Effector memory CD4-positive, alpha-beta T cell (primary cell): ENCODE data around the gene IFNA4.
"Not testable (repeated sequence)": the region's sequence is repeated elsewhere in the genome, so short reads cannot be mapped to it uniquely, and the experiment has no call there.

Experiments used
- DNase-seq, 3 donors: peaks; one replicate each; pipeline ENCODE4 v3.0.0-alpha.2; 2020
- H3K27ac ChIP-seq: 2 replicates; pipeline ENCODE4 v1.7.0; 2013; ENCODE audit warnings: mild to moderate bottlenecking, low read length, moderate library complexity; ENCODE audit not compliant: insufficient read depth, poor library complexity, severe bottlenecking
- H3K27me3 ChIP-seq: replicated peaks from 2 replicates; pipeline ENCODE4 v1.7.0; 2013; ENCODE audit warnings: mild to moderate bottlenecking, low read length; ENCODE audit not compliant: insufficient read depth, control insufficient read depth, poor library complexity, severe bottlenecking
- H3K36me3 ChIP-seq: 2 replicates; pipeline ENCODE4 v1.7.0; 2013; ENCODE audit warnings: mild to moderate bottlenecking, low read length, moderate library complexity; ENCODE audit not compliant: control insufficient read depth, insufficient read depth
- H3K4me1 ChIP-seq: 2 replicates; pipeline ENCODE4 v1.7.0; 2013; ENCODE audit warnings: low read length, mild to moderate bottlenecking; ENCODE audit not compliant: control insufficient read depth, insufficient read depth, poor library complexity, severe bottlenecking
- H3K4me3 ChIP-seq: 2 replicates; pipeline ENCODE4 v1.7.0; 2013; ENCODE audit warnings: low read length, low read depth, mild to moderate bottlenecking; ENCODE audit not compliant: insufficient read depth, poor library complexity, severe bottlenecking
- H3K9me3 ChIP-seq: 2 replicates; pipeline ENCODE4 v1.7.0; 2013; ENCODE audit warnings: mild to moderate bottlenecking, low read length, moderate library complexity; ENCODE audit not compliant: control insufficient read depth

The IFNA4 gene

GRCh38 chr9:21166560-21166959 lies 20.8 kb downstream of the IFNA4 start, which contains the start of gene IFNA21:
IFNA21 (minus strand) TSS chr9:21166660; CDS start chr9:21166612, 48 bp downstream.
- DNase-seq, H3K4me3 ChIP-seq, H3K4me1 ChIP-seq, H3K9me3 ChIP-seq, H3K36me3 ChIP-seq, H3K27ac ChIP-seq, H3K27me3 ChIP-seq: not testable (repeated sequence)

- H3K4me1 ChIP-seq: no peaks in the 10 kb centered on the region
- no peaks in the 10 kb centered on the region for H3K9me3 ChIP-seq
- DNase-seq: no peak
- H3K36me3 ChIP-seq: no peaks in the 10 kb centered on the region
- H3K27ac ChIP-seq: no peak overlapping the region
- H3K27me3 ChIP-seq: no peaks in the 10 kb centered on the region
- no peak overlapping the region for H3K4me3 ChIP-seq
Observed at GRCh38 chr9:21165516-21165915, 21.9 kb downstream of the IFNA4 start.

GRCh38 chr9:21160178-21160577 lies 27.2 kb downstream of the IFNA4 start:
- DNase-seq: peak in 2 of 3 donors; percentile 9 to 20
- no peak overlapping the region for H3K27ac ChIP-seq

GRCh38 chr9:21155501-21155900 lies 31.9 kb downstream of the IFNA4 start:
- no peaks in the 10 kb centered on the region for H3K36me3 ChIP-seq
- no peak overlapping the region for H3K4me3 ChIP-seq
- H3K27me3 ChIP-seq: no peaks in the 10 kb centered on the region
- H3K9me3 ChIP-seq: no peaks in the 10 kb centered on the region
- no peak for DNase-seq
- H3K27ac ChIP-seq: no peak overlapping the region
- peaks cover 6% of the 10 kb centered on the region for H3K4me1 ChIP-seq

More at GRCh38 chr9:21160178-21160577, 27.2 kb downstream of the IFNA4 start:
- no peaks in the 10 kb centered on the region for H3K36me3 ChIP-seq
- H3K4me1 ChIP-seq: peaks cover 3% of the 10 kb centered on the region
- H3K4me3 ChIP-seq: no peak overlapping the region
- H3K27me3 ChIP-seq: no peaks in the 10 kb centered on the region
- no peaks in the 10 kb centered on the region for H3K9me3 ChIP-seq

- peaks cover 2% of the 10 kb centered on the region for H3K4me1 ChIP-seq
- DNase-seq: no peak
Observed at GRCh38 chr9:21154018-21154608, 33.3 kb downstream of the IFNA4 start.

GRCh38 chr9:21153336-21154017 lies 33.9 kb downstream of the IFNA4 start:
- no peaks in the 10 kb centered on the region for H3K9me3 ChIP-seq
- no peaks in the 10 kb centered on the region for H3K36me3 ChIP-seq
- DNase-seq: no peak
- no peaks in the 10 kb centered on the region for H3K27me3 ChIP-seq
- H3K27ac ChIP-seq: no peak overlapping the region
- peaks cover 2% of the 10 kb centered on the region for H3K4me1 ChIP-seq
- H3K4me3 ChIP-seq: no peak overlapping the region

More at GRCh38 chr9:21154018-21154608, 33.3 kb downstream of the IFNA4 start:
- no peaks in the 10 kb centered on the region for H3K27me3 ChIP-seq
- H3K36me3 ChIP-seq: no peaks in the 10 kb centered on the region
- H3K9me3 ChIP-seq: no peaks in the 10 kb centered on the region
- no peak overlapping the region for H3K27ac ChIP-seq
- H3K4me3 ChIP-seq: no peak overlapping the region

- no peak for DNase-seq
- H3K4me3 ChIP-seq: no peak overlapping the region
- no peaks in the 10 kb centered on the region for H3K36me3 ChIP-seq
- no peaks in the 10 kb centered on the region for H3K9me3 ChIP-seq
- no peak overlapping the region for H3K27ac ChIP-seq
- H3K27me3 ChIP-seq: no peaks in the 10 kb centered on the region
- H3K4me1 ChIP-seq: peaks cover 2% of the 10 kb centered on the region
Observed at GRCh38 chr9:21144603-21145002, 42.8 kb downstream of the IFNA4 start.

- H3K9me3 ChIP-seq: no peaks in the 10 kb centered on the region
- H3K27me3 ChIP-seq: no peaks in the 10 kb centered on the region
- DNase-seq: no peak
- no peak within 1 kb of the TSS for H3K27ac ChIP-seq
- peaks cover 2% of the 10 kb centered on the region for H3K4me1 ChIP-seq
- H3K36me3 ChIP-seq: no peaks in the 10 kb centered on the region
- H3K4me3 ChIP-seq: no peak within 1 kb of the TSS
Observed at GRCh38 chr9:21141427-21141882, 45.9 kb downstream of the IFNA4 start, which contains the start of gene IFNW1. IFNW1 (minus strand) TSS chr9:21141832; CDS start chr9:21141570, 262 bp downstream.

GRCh38 chr9:21137020-21137419 lies 50.4 kb downstream of the IFNA4 start:
- H3K27me3 ChIP-seq: no peaks in the 10 kb centered on the region
- no peaks in the 10 kb centered on the region for H3K9me3 ChIP-seq
- DNase-seq: no peak
- H3K4me1 ChIP-seq: no peaks in the 10 kb centered on the region
- H3K27ac ChIP-seq: no peak overlapping the region
- no peak overlapping the region for H3K4me3 ChIP-seq
- no peaks in the 10 kb centered on the region for H3K36me3 ChIP-seq
